ENCODE results near the gene ATXN1. TPM values are rescaled to one million over a fixed set of nuclear protein-coding genes. Genes with fewer than 3 reads are reported as not detected.

ATXN1 gene
- total RNA-seq, 4 donors from 2014 or later: 48.7 to 166 (median 105) TPM

DNA sequence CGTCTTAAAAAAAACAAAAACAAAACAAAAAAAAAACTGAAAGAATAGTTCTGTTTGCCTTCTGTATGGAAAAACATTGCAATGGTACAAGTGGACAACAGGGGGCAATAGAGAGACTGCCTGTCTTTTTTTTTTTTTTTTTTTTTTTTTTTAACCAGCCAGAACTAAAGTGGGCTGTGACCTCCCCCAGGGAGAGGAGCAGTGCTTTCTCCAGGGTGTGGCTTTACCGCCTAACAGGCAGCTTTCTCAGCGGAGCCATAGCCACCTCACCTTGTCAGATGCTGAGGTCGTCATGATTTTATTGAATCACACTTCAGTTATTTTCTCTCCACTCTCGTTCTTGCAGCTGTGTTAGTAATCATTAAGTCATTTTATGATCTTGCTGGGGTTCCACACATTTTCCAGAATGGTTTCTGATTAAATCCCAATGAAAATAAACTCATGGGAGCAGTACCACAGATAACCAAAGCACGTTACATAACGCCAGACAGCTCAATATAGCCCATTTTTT is 444.5 kb downstream of the ATXN1 start:
- in situ Hi-C loops (cut with MboI; ENCODE audit: low pct_ligation_motif_present in 1 of 4, low pct_unique_long_range_greater_than_20kb in 1 of 4, low sequenced_read_pairs in 3 of 4): no loop called here
- Histone ChIP-seq H3K4me1 (peaks cover 21 to 37% (median 27%) of the 10 kb centered on the region in 4 donors), H3K27me3 (no peaks in the 10 kb centered on the region), H3K4me3 (no peak overlapping the region), H3K36me3 (no peaks in the 10 kb centered on the region), H3K27ac (no peak overlapping the region), H3K9me3 (no peaks in the 10 kb centered on the region)
- DNase-seq: no peak
- WGBS, 2 donors (ENCODE audit: low coverage in 1 of 2): 51 to 60% methylated on average over 7 of the region's 7 CpGs
- TF ChIP-seq, protein P1, sequence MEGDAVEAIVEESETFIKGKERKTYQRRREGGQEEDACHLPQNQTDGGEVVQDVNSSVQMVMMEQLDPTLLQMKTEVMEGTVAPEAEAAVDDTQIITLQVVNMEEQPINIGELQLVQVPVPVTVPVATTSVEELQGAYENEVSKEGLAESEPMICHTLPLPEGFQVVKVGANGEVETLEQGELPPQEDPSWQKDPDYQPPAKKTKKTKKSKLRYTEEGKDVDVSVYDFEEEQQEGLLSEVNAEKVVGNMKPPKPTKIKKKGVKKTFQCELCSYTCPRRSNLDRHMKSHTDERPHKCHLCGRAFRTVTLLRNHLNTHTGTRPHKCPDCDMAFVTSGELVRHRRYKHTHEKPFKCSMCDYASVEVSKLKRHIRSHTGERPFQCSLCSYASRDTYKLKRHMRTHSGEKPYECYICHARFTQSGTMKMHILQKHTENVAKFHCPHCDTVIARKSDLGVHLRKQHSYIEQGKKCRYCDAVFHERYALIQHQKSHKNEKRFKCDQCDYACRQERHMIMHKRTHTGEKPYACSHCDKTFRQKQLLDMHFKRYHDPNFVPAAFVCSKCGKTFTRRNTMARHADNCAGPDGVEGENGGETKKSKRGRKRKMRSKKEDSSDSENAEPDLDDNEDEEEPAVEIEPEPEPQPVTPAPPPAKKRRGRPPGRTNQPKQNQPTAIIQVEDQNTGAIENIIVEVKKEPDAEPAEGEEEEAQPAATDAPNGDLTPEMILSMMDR (IDR thresholded peaks at IDR 0.05): peak; percentile 50 to 84 (median 67)
- no peak for TF ChIP-seq EP300 (IDR thresholded peaks at IDR 0.05; ENCODE audit: low read depth)
- TF ChIP-seq POLR2A (IDR thresholded peaks at IDR 0.05): no peak
- no peak for TF ChIP-seq POLR2AphosphoS5 (IDR thresholded peaks at IDR 0.05)
- intact Hi-C loops (cut with DNase I; ENCODE audit: low total_unique reads): no loop called here

DNA sequence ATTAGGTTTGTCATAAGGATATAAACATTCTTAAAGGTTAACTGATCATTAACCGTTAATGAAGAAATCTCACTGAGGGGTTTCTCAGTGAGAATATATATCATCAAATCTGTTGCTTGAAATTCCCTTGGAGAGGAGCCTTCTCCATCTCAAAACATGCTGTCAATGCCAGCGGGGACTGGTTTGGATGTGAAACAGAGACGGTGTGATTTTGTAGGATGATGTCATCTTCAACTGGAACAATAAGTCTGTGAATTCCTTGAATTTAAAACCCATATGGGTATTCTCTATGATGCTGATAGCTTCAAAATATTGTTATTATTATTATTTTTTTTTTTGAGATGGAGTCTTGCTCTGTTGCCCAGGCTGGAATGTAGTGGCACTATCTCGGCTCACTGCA is 447.0 kb downstream of the ATXN1 start:
- Histone ChIP-seq H3K27ac (no peak overlapping the region), H3K9me3 (no peaks in the 10 kb centered on the region), H3K4me1 (peaks cover 2 to 13% (median 8%) of the 10 kb centered on the region in 4 donors), H3K36me3 (no peaks in the 10 kb centered on the region), H3K4me3 (no peak overlapping the region), H3K27me3 (no peaks in the 10 kb centered on the region)
- no peak for DNase-seq
- in situ Hi-C loops (cut with MboI; ENCODE audit: low pct_ligation_motif_present in 1 of 4, low pct_unique_long_range_greater_than_20kb in 1 of 4, low sequenced_read_pairs in 3 of 4) (no loop called here), intact Hi-C loops (cut with DNase I; ENCODE audit: low total_unique reads) (no loop called here)
- no peak for TF ChIP-seq EP300 (IDR thresholded peaks at IDR 0.05; ENCODE audit: low read depth)
- no peak for TF ChIP-seq POLR2A (IDR thresholded peaks at IDR 0.05)
- TF ChIP-seq, protein P1 (IDR thresholded peaks at IDR 0.05): no peak
- TF ChIP-seq POLR2AphosphoS5 (IDR thresholded peaks at IDR 0.05): no peak
- 92 to 94% methylated on average over 4 of the region's 4 CpGs for WGBS, 2 donors (ENCODE audit: low coverage in 1 of 2)

DNA sequence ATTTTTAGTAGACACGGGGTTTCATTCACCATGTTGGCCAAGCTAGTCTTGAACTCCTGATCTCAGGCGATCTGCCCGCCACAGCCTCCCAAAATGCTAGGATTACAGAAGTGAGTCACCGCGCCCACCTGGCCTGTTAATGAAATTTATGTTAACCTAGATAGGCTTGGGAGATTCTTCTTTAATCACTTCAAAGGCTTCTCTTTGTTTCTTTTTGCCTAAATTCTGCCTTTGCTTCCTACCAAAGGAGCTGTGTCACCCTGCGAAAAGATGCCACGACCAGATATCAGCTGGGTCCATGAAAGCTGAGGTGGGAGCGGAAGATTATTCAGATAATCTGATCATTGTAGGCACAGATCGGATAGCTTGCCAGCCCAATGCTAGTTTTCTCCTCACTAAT is 447.5 kb downstream of the ATXN1 start:
- peaks cover 0 to 8% (median 4%) of the 10 kb centered on the region in 4 donors for H3K4me1 ChIP-seq
- in situ Hi-C loops (cut with MboI; ENCODE audit: low pct_ligation_motif_present in 1 of 4, low pct_unique_long_range_greater_than_20kb in 1 of 4, low sequenced_read_pairs in 3 of 4): no loop called here
- H3K27ac ChIP-seq: no peak overlapping the region
- no peak for TF ChIP-seq POLR2AphosphoS5 (IDR thresholded peaks at IDR 0.05)
- TF ChIP-seq POLR2A (IDR thresholded peaks at IDR 0.05): no peak
- TF ChIP-seq, protein P1 (IDR thresholded peaks at IDR 0.05): no peak
- TF ChIP-seq EP300 (IDR thresholded peaks at IDR 0.05; ENCODE audit: low read depth): no peak
- H3K27me3 ChIP-seq: no peaks in the 10 kb centered on the region
- no peaks in the 10 kb centered on the region for H3K36me3 ChIP-seq
- H3K4me3 ChIP-seq: no peak overlapping the region
- intact Hi-C loops (cut with DNase I; ENCODE audit: low total_unique reads): no loop called here
- WGBS, 2 donors (ENCODE audit: low coverage in 1 of 2): 89 to 95% methylated on average over 8 to 9 of the region's 9 CpGs
- no peaks in the 10 kb centered on the region for H3K9me3 ChIP-seq
- no peak for DNase-seq

DNA sequence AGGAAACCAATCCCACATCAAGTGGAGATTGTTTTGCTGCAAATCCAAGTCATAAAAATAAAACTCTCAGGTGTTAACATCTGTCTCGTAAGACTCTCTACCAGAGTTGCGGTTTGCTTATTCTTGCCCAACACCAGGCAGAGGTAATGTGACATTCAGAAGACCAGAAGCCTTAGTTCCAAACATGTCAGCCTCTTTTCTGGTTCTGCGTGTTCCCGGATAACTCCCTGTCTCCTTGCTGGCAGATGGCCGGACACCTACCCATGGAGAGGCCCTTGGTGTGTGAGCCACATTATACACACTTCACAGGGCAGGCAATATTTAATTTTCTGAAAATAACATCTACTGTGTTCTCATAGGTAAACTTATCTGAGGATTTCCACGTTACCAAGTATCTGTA is 449.5 kb downstream of the ATXN1 start:
- in situ Hi-C loops (cut with MboI; ENCODE audit: low pct_ligation_motif_present in 1 of 4, low pct_unique_long_range_greater_than_20kb in 1 of 4, low sequenced_read_pairs in 3 of 4): no loop called here
- intact Hi-C loops (cut with DNase I; ENCODE audit: low total_unique reads): no loop called here

More for the DNA sequence above, 449.5 kb downstream of the ATXN1 start:
- H3K4me3 ChIP-seq: no peak overlapping the region
- H3K36me3 ChIP-seq: no peaks in the 10 kb centered on the region
- DNase-seq: no peak
- H3K9me3 ChIP-seq: no peaks in the 10 kb centered on the region
- TF ChIP-seq, protein P1 (IDR thresholded peaks at IDR 0.05): no peak
- TF ChIP-seq POLR2AphosphoS5 (IDR thresholded peaks at IDR 0.05) (no peak), EP300 (IDR thresholded peaks at IDR 0.05; ENCODE audit: low read depth) (no peak), POLR2A (IDR thresholded peaks at IDR 0.05) (no peak)
- no peak overlapping the region for H3K27ac ChIP-seq
- H3K27me3 ChIP-seq: no peaks in the 10 kb centered on the region
- 86 to 97% methylated on average over 5 to 6 of the region's 6 CpGs for WGBS, 2 donors (ENCODE audit: low coverage in 1 of 2)
- no peaks in the 10 kb centered on the region for H3K4me1 ChIP-seq

All from transverse colon (tissue), 4 donors.